ENCODE data around the gene RBL1.
"Not testable (repeated sequence)": the region's sequence is repeated elsewhere in the genome, so short reads cannot be mapped to it uniquely, and the experiment has no call there.

DNA sequence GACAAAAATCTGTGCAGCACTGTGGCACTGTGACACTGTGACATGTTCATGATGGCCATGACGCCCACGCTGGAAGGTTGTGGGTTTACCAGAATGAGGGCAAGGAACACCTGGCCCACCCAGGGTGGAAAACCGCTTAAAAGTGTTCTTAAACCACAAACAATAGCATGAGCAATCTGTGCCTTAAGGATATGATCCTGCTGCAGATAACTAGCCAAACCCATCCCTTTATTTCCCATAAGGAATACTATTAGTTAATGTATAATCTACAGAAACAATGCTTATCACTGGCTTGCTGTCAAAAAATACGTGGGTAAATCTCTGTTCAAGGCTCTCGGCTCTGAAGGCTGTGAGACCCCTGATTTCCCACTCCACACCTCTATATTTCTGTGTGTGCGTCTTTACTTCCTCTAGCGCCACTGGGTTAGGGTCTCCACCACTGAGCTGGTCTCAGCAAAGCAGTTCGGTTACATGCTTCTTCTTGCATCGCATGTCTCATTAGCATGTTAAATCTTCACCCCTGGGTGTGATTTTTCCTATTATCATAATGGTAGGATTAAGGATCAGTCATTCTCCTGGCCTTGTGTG lies 133.3 kb downstream of the RBL1 start:
- TF ChIP-seq POLR2A, POLR2AphosphoS5 (IDR thresholded peaks at IDR 0.05): not testable (repeated sequence)
- TF ChIP-seq, protein P1, sequence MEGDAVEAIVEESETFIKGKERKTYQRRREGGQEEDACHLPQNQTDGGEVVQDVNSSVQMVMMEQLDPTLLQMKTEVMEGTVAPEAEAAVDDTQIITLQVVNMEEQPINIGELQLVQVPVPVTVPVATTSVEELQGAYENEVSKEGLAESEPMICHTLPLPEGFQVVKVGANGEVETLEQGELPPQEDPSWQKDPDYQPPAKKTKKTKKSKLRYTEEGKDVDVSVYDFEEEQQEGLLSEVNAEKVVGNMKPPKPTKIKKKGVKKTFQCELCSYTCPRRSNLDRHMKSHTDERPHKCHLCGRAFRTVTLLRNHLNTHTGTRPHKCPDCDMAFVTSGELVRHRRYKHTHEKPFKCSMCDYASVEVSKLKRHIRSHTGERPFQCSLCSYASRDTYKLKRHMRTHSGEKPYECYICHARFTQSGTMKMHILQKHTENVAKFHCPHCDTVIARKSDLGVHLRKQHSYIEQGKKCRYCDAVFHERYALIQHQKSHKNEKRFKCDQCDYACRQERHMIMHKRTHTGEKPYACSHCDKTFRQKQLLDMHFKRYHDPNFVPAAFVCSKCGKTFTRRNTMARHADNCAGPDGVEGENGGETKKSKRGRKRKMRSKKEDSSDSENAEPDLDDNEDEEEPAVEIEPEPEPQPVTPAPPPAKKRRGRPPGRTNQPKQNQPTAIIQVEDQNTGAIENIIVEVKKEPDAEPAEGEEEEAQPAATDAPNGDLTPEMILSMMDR (IDR thresholded peaks at IDR 0.05), result not testable (repeated sequence)
